Measurements from ENCODE around the gene GATM. TPM values are rescaled to one million over a fixed set of nuclear protein-coding genes. Genes with fewer than 3 reads are reported as not detected.

Gene GATM, protein sequence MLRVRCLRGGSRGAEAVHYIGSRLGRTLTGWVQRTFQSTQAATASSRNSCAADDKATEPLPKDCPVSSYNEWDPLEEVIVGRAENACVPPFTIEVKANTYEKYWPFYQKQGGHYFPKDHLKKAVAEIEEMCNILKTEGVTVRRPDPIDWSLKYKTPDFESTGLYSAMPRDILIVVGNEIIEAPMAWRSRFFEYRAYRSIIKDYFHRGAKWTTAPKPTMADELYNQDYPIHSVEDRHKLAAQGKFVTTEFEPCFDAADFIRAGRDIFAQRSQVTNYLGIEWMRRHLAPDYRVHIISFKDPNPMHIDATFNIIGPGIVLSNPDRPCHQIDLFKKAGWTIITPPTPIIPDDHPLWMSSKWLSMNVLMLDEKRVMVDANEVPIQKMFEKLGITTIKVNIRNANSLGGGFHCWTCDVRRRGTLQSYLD
- total RNA-seq: 10 to 100 TPM; 20.6 to 62.3 (median 51.0) TPM

DNA sequence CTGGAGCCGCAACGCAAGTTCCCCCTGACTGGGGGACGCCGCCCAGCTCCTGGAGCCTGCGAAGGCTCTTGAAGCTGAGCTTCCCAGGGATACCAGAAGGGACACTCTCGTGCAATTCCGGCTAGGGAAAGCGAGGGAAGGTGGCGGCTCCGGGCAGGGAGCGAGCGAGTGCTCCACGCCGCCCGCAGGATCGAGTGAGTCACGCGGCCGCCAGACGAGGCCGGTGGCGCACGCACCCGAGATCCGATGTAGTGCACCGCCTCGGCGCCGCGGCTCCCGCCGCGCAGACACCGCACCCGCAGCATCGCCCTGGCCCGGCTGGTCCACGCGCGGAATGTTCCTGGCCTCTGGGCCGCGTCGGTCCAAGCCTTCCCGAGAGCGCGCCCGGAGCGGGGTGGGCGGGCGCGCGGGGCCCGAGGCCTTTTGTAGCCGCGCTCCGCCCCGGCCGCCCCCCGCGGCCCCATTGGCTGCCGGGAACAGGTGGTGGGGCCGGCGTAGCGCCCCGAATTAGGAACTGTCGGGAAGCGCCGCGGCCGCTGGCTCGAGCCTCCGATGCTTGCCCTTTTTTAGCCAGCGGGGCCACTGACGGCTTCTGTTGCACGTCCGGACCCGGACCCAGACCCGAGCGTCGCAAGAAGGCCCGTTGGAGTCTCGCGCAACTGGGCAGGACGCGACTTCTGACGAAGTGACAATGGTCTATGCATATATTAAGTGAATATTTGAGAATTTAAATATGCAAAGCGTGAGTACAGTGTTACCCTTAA, at the start of gene GATM:
Gene GATM, minus strand, starts transcription at position 396 of the 764 bp plus-strand sequence. Its CDS starts 91 bp downstream, at position 305.
- Histone ChIP-seq H3K4me3 (replicated peaks in 1 of 3) (peak within 1 kb of the TSS; percentile 63 to 85 (median 79)), H3K4me1 (peaks cover 0 to 8% of the 10 kb centered on the region in 2 donors), H3K27ac (peak within 1 kb of the TSS; percentile 44 to 68 (median 65)), H3K36me3 (no peaks in the 10 kb centered on the region), H3K27me3 (no peaks in the 10 kb centered on the region), H3K9me3 (no peaks in the 10 kb centered on the region)
- TF ChIP-seq, protein P1, sequence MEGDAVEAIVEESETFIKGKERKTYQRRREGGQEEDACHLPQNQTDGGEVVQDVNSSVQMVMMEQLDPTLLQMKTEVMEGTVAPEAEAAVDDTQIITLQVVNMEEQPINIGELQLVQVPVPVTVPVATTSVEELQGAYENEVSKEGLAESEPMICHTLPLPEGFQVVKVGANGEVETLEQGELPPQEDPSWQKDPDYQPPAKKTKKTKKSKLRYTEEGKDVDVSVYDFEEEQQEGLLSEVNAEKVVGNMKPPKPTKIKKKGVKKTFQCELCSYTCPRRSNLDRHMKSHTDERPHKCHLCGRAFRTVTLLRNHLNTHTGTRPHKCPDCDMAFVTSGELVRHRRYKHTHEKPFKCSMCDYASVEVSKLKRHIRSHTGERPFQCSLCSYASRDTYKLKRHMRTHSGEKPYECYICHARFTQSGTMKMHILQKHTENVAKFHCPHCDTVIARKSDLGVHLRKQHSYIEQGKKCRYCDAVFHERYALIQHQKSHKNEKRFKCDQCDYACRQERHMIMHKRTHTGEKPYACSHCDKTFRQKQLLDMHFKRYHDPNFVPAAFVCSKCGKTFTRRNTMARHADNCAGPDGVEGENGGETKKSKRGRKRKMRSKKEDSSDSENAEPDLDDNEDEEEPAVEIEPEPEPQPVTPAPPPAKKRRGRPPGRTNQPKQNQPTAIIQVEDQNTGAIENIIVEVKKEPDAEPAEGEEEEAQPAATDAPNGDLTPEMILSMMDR (IDR thresholded peaks at IDR 0.05): peak in 4 of 6 experiments; percentile 41 to 55 (median 48)
- peak in 1 of 2 donors; percentile 81 for TF ChIP-seq POLR2A (IDR thresholded peaks at IDR 0.05)
- intact Hi-C loops (cut with DNase I): no loop called here
- WGBS, 2 donors: 6 to 9% methylated on average over 15 to 20 of the region's 87 CpGs
- peak; percentile 78 for DNase-seq

DNA sequence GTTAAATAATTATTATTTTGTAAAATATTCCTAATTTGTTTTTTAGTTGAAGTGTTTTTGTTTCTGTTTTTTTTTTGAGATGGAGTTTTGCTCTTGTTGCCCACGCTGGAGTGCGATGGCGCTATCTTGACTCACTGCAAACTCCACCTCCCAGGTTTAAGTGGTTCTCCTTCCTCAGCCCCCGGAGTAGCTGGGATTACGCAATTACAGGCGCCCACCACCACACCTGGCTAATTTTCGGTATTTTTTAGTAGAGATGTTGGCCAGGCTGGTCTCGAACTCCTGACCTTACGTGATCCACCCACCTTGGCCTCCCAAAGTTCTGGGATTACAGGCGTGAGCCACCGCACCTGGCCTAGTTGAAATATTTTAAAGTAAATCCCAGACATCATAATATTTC, 48.7 kb upstream of the GATM start:
- WGBS, 2 donors: 90 to 92% methylated on average over 11 of the region's 11 CpGs
- H3K4me1 ChIP-seq: peaks cover 3% of the 10 kb centered on the region in 2 donors
- no peak overlapping the region for H3K4me3 ChIP-seq (replicated peaks in 1 of 3)
- TF ChIP-seq POLR2A (IDR thresholded peaks at IDR 0.05): no peak
- TF ChIP-seq, protein P1 (IDR thresholded peaks at IDR 0.05): no peak
- no peak for DNase-seq
- intact Hi-C loops (cut with DNase I): no loop called here
- H3K27ac ChIP-seq: no peak overlapping the region
- H3K36me3 ChIP-seq: no peaks in the 10 kb centered on the region
- H3K27me3 ChIP-seq: no peaks in the 10 kb centered on the region
- no peaks in the 10 kb centered on the region for H3K9me3 ChIP-seq

DNA sequence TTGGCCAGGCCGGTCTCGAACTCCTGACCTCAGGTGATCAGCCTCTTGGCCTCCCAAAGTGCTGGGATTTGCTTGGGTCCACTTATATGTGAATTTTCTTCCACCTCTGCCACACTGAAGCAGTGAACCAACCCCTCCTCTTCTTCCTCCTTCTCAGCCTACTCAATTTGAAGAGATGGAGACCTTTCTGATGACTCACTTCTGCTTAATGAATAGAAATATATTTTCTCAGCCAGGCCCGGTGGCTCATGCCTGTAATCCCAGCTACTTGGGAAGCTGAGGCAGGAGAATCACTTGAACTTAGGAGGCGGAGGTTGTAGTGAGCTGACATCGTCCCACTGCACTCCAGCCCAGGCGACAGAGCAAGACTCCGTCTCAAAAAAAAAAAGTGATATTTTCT, 46.8 kb upstream of the GATM start:
- DNase-seq: no peak
- intact Hi-C loops (cut with DNase I): no loop called here
- no peaks in the 10 kb centered on the region for H3K4me1 ChIP-seq
- H3K36me3 ChIP-seq: peaks cover 0 to 6% of the 10 kb centered on the region in 2 donors
- no peak overlapping the region for H3K4me3 ChIP-seq (replicated peaks in 1 of 3)
- no peaks in the 10 kb centered on the region for H3K9me3 ChIP-seq
- no peaks in the 10 kb centered on the region for H3K27me3 ChIP-seq
- WGBS, 2 donors: 87 to 93% methylated on average over 7 of the region's 7 CpGs
- H3K27ac ChIP-seq: no peak overlapping the region
- TF ChIP-seq POLR2A (IDR thresholded peaks at IDR 0.05): no peak
- TF ChIP-seq, protein P1 (IDR thresholded peaks at IDR 0.05): no peak

DNA sequence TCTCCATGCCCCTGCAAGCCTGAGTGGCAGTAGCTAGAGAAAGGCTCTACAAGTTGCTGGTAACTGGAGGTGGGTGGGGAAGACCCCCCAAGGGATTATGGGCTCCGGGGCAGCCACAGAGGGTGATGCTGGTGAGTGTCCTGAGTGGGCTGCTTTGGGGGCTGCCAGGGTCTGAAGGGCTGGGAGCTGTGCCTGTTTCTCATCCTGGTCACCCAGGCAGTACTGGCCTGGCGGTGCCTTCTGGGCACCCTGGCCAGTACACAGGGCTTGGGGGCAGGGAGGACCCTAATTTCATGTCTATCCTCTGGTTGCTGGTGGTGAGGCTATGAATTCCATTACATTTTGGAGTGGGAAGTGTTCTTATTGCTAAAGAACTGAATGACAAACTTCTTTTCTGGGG, 46.1 kb upstream of the GATM start:
- no peak overlapping the region for H3K27ac ChIP-seq
- no peak for DNase-seq
- H3K36me3 ChIP-seq: peaks cover 2 to 11% of the 10 kb centered on the region in 2 donors
- intact Hi-C loops (cut with DNase I): no loop called here
- no peaks in the 10 kb centered on the region for H3K9me3 ChIP-seq
- no peak overlapping the region for H3K4me3 ChIP-seq (replicated peaks in 1 of 3)
- H3K27me3 ChIP-seq: no peaks in the 10 kb centered on the region
- no peaks in the 10 kb centered on the region for H3K4me1 ChIP-seq
- TF ChIP-seq, protein P1 (IDR thresholded peaks at IDR 0.05): no peak
- TF ChIP-seq POLR2A (IDR thresholded peaks at IDR 0.05): no peak
- WGBS, 2 donors: 96 to 97% methylated on average over 2 of the region's 2 CpGs

Data from thyroid gland (tissue), 4 donors.